SK-N-SH (cell line): ENCODE measurements around the gene BOD1L2.

Source experiments
- CTCF ChIP-seq: fragments of 200-600 bp; sonication (generic); IDR thresholded peaks from 2 replicates; pipeline ENCODE4 v1.6.1; 2017; ENCODE audit warnings: antibody characterized with exemption, mild to moderate bottlenecking, moderate library complexity
- NFIC ChIP-seq: IDR thresholded peaks from 2 replicates; pipeline ENCODE4 v1.4.0; 2012; ENCODE audit warnings: borderline replicate concordance
- TAF1 ChIP-seq: IDR thresholded peaks from 2 replicates; pipeline ENCODE4 v1.6.1; 2012; ENCODE audit warnings: low read depth, mild to moderate bottlenecking, low read length, moderate library complexity, borderline replicate concordance
- USF2 ChIP-seq: fragments of 150-350 bp; IDR thresholded peaks from 2 replicates; pipeline ENCODE4 v1.6.1; 2017; ENCODE audit warnings: antibody characterized with exemption, low read length, low read depth, borderline replicate concordance
- TF ChIP-seq, protein P1 (sequence below): IDR thresholded peaks from 2 replicates; pipeline ENCODE4 v1.4.0; 2012; ENCODE audit warnings: low read depth
- TF ChIP-seq, protein P2 (sequence below): IDR thresholded peaks from 2 replicates; pipeline ENCODE4 v1.6.1; 2012; ENCODE audit warnings: mild to moderate bottlenecking, low read depth, low read length, moderate library complexity

DNA sequence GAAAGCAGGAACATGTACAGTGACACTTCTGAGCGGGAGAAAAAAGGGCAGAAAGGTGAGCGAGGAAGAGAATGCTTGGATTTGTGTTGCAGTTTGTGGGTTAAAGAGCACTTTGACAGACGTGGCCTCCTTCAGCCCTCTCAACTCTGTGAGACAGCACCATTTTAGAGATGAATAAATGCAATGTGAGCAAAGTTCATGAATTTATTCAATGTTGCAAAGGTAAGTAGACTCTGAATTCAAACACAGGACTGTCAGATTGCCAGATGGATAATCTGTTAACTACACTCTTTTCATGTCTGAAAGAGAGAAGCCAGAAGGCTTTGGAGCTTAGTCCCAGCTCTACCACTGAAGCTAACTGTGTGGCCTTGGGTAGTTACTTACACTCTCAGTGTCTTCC lies 47.7 kb downstream of the BOD1L2 start:
- TF ChIP-seq CTCF (no peak), NFIC (no peak), USF2 (no peak), TAF1 (no peak)
- TF ChIP-seq, protein P1, sequence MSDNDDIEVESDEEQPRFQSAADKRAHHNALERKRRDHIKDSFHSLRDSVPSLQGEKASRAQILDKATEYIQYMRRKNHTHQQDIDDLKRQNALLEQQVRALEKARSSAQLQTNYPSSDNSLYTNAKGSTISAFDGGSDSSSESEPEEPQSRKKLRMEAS = no peak
- TF ChIP-seq, protein P2, sequence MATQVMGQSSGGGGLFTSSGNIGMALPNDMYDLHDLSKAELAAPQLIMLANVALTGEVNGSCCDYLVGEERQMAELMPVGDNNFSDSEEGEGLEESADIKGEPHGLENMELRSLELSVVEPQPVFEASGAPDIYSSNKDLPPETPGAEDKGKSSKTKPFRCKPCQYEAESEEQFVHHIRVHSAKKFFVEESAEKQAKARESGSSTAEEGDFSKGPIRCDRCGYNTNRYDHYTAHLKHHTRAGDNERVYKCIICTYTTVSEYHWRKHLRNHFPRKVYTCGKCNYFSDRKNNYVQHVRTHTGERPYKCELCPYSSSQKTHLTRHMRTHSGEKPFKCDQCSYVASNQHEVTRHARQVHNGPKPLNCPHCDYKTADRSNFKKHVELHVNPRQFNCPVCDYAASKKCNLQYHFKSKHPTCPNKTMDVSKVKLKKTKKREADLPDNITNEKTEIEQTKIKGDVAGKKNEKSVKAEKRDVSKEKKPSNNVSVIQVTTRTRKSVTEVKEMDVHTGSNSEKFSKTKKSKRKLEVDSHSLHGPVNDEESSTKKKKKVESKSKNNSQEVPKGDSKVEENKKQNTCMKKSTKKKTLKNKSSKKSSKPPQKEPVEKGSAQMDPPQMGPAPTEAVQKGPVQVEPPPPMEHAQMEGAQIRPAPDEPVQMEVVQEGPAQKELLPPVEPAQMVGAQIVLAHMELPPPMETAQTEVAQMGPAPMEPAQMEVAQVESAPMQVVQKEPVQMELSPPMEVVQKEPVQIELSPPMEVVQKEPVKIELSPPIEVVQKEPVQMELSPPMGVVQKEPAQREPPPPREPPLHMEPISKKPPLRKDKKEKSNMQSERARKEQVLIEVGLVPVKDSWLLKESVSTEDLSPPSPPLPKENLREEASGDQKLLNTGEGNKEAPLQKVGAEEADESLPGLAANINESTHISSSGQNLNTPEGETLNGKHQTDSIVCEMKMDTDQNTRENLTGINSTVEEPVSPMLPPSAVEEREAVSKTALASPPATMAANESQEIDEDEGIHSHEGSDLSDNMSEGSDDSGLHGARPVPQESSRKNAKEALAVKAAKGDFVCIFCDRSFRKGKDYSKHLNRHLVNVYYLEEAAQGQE = no peak
